Measurements from ENCODE around the gene RPL7L1. TPM values are rescaled to one million over a fixed set of nuclear protein-coding genes. Genes with fewer than 3 reads are reported as not detected.

RPL7L1 gene
- total and polyA plus RNA-seq, 9 donors: 48.6 to 97.8 (median 68.1) TPM

DNA sequence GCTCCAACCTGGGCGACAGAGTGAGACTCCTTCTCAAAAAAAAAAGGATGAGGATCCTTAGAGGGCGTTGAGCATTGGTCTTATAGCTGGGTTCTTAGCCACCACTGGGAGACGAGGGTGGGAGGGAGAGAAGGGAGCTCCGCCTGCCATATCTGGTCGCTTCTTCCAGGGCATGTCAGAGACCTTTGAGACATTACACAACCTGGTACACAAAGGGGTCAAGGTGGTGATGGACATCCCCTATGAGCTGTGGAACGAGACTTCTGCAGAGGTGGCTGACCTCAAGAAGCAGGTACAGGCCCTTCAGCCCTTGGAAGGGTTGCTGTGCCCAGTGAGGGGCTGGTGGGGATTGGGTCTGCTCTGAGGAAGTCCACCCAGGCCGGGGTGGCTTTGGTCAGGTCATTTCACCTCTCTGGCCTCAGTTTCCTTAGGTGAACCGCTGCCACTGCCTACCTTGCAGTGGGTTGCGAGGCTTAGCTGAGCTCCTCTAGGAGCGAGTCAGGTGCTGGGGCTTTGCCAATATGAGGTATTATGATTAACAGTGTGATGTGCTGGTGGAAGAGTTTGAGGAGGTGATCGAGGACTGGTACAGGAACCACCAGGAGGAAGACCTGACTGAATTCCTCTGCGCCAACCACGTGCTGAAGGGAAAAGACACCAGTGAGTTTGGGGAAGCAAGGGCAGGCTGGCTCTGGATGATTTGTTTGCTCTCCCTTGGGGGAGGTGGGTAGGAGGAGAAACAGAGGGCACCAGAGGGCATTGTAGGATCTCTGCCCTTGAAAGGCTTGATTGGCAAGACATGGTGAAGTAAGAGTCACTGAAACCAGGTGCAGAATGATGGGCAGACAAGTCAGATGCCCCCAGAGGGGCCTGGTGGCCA lies 58.4 kb downstream of the RPL7L1 start:
- intact Hi-C loops (cut with DNase I): no loop called here
- H3K36me3 ChIP-seq: no peaks in the 10 kb centered on the region

DNA sequence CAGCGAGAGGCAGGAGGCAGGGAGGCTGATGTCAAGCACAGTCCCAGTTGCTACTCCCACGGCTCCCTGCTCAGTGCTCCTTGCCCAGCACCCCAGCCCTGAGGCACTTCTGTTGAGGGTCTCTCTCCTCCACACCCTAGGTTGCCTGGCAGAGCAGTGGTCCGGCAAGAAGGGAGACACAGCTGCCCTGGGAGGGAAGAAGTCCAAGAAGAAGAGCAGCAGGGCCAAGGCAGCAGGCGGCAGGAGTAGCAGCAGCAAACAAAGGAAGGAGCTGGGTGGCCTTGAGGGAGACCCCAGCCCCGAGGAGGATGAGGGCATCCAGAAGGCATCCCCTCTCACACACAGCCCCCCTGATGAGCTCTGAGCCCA lies 59.0 kb downstream of the RPL7L1 start:
- no peaks in the 10 kb centered on the region for H3K9me3 ChIP-seq
- 64 to 85% (median 72%) methylated on average over 4 to 5 of the region's 5 CpGs for WGBS, 3 donors
- H3K36me3 ChIP-seq: no peaks in the 10 kb centered on the region
- H3K4me3 ChIP-seq: no peak overlapping the region
- TF ChIP-seq POLR2A (IDR thresholded peaks at IDR 0.05) (no peak), EP300 (IDR thresholded peaks at IDR 0.05) (no peak)
- TF ChIP-seq, protein P1, sequence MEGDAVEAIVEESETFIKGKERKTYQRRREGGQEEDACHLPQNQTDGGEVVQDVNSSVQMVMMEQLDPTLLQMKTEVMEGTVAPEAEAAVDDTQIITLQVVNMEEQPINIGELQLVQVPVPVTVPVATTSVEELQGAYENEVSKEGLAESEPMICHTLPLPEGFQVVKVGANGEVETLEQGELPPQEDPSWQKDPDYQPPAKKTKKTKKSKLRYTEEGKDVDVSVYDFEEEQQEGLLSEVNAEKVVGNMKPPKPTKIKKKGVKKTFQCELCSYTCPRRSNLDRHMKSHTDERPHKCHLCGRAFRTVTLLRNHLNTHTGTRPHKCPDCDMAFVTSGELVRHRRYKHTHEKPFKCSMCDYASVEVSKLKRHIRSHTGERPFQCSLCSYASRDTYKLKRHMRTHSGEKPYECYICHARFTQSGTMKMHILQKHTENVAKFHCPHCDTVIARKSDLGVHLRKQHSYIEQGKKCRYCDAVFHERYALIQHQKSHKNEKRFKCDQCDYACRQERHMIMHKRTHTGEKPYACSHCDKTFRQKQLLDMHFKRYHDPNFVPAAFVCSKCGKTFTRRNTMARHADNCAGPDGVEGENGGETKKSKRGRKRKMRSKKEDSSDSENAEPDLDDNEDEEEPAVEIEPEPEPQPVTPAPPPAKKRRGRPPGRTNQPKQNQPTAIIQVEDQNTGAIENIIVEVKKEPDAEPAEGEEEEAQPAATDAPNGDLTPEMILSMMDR (IDR thresholded peaks at IDR 0.05): no peak
- intact Hi-C loops (cut with DNase I): no loop called here
- DNase-seq: no peak
- no peak overlapping the region for H3K27ac ChIP-seq
- no peaks in the 10 kb centered on the region for H3K4me1 ChIP-seq (ENCODE audit: insufficient read depth)
- H3K27me3 ChIP-seq: no peaks in the 10 kb centered on the region

More for the DNA sequence above, 58.4 kb downstream of the RPL7L1 start:
- DNase-seq: no peak
- no peak for TF ChIP-seq POLR2A (IDR thresholded peaks at IDR 0.05)
- no peak for TF ChIP-seq EP300 (IDR thresholded peaks at IDR 0.05)
- TF ChIP-seq, protein P1 (IDR thresholded peaks at IDR 0.05): no peak
- Histone ChIP-seq H3K4me1 (ENCODE audit: insufficient read depth) (no peaks in the 10 kb centered on the region), H3K27ac (no peak overlapping the region), H3K9me3 (no peaks in the 10 kb centered on the region), H3K4me3 (no peak overlapping the region), H3K27me3 (no peaks in the 10 kb centered on the region)
- 89 to 92% (median 90%) methylated on average over 13 of the region's 13 CpGs for WGBS, 3 donors

GRCh38 chr6:42938987-42939809 lies 59.8 kb downstream of the RPL7L1 start:
- H3K4me3 ChIP-seq: no peak overlapping the region
- no peak overlapping the region for H3K27ac ChIP-seq
- TF ChIP-seq POLR2A (IDR thresholded peaks at IDR 0.05) (no peak), EP300 (IDR thresholded peaks at IDR 0.05) (no peak)
- TF ChIP-seq, protein P1 (IDR thresholded peaks at IDR 0.05): no peak
- DNase-seq: no peak
- H3K4me1 ChIP-seq (ENCODE audit: insufficient read depth): no peaks in the 10 kb centered on the region
- 55 to 67% (median 64%) methylated on average over 9 of the region's 9 CpGs for WGBS, 3 donors
- intact Hi-C loops (cut with DNase I): no loop called here
- H3K27me3 ChIP-seq: no peaks in the 10 kb centered on the region
- no peaks in the 10 kb centered on the region for H3K36me3 ChIP-seq
- H3K9me3 ChIP-seq: no peaks in the 10 kb centered on the region

Other genes with a start within 250 kb of the RPL7L1 start
- 1 to 10 TPM in 5 of 7 donors, under 1 TPM in 2; 0.80 to 6.8 (median 4.2) TPM for gene PRPH2, start 157.0 kb upstream of the RPL7L1 start, total RNA-seq
- 1 to 10 TPM; 2.0 to 2.8 TPM for gene PRPH2, start 157.0 kb upstream of the RPL7L1 start, polyA plus RNA-seq
- gene TBCC, start 133.5 kb upstream of the RPL7L1 start, total RNA-seq: 10 to 100 TPM; 15.2 to 18.7 (median 16.7) TPM
- 10 to 100 TPM; 14.1 to 15.4 TPM for gene TBCC, start 133.5 kb upstream of the RPL7L1 start, polyA plus RNA-seq
- gene BICRAL, start 97.6 kb upstream of the RPL7L1 start, total RNA-seq: 10 to 100 TPM; 13.3 to 27.1 (median 25.4) TPM
- 10 to 100 TPM; 10.5 to 24.9 TPM for gene BICRAL, start 97.6 kb upstream of the RPL7L1 start, polyA plus RNA-seq
- gene PTCRA, start 36.4 kb downstream of the RPL7L1 start, total RNA-seq: under 1 TPM in 1 of 7 donors, not detected in 6; 0.55 TPM
- not detected for gene PTCRA, start 36.4 kb downstream of the RPL7L1 start, polyA plus RNA-seq
- gene CNPY3, start 49.9 kb downstream of the RPL7L1 start, total RNA-seq: 10 to 100 TPM; 25.3 to 61.2 (median 44.5) TPM
- 10 to 100 TPM; 36.8 to 40.0 TPM for gene CNPY3, start 49.9 kb downstream of the RPL7L1 start, polyA plus RNA-seq
- 1 to 10 TPM in 4 of 7 donors, under 1 TPM in 3; 0.57 to 2.7 (median 1.3) TPM for gene GNMT, start 81.1 kb downstream of the RPL7L1 start, total RNA-seq
- gene GNMT, start 81.1 kb downstream of the RPL7L1 start, polyA plus RNA-seq: 1 to 10 TPM in 1 of 2 donors, under 1 TPM in 1; 0.35 to 1.1 TPM
- gene PEX6, start 99.6 kb downstream of the RPL7L1 start, total RNA-seq: 10 to 100 TPM; 23.1 to 41.0 (median 29.8) TPM
- 10 to 100 TPM in 1 of 2 donors, 1 to 10 TPM in 1; 8.8 to 30.2 TPM for gene PEX6, start 99.6 kb downstream of the RPL7L1 start, polyA plus RNA-seq
- 10 to 100 TPM; 20.4 to 40.5 (median 34.1) TPM for gene PPP2R5D, start 105.0 kb downstream of the RPL7L1 start, total RNA-seq
- 10 to 100 TPM; 30.4 to 78.1 TPM for gene PPP2R5D, start 105.0 kb downstream of the RPL7L1 start, polyA plus RNA-seq
- 10 to 100 TPM; 48.2 to 69.8 (median 60.1) TPM for gene MEA1, start 134.3 kb downstream of the RPL7L1 start, total RNA-seq
- 10 to 100 TPM; 75.9 to 95.1 TPM for gene MEA1, start 134.3 kb downstream of the RPL7L1 start, polyA plus RNA-seq
- 10 to 100 TPM; 40.9 to 78.8 (median 55.1) TPM for gene KLHDC3, start 134.6 kb downstream of the RPL7L1 start, total RNA-seq
- gene KLHDC3, start 134.6 kb downstream of the RPL7L1 start, polyA plus RNA-seq: 10 to 100 TPM; 72.1 to 90.9 TPM
- gene RRP36, start 142.0 kb downstream of the RPL7L1 start, total RNA-seq: 10 to 100 TPM; 24.7 to 50.4 (median 36.0) TPM
- 10 to 100 TPM; 23.6 to 58.7 TPM for gene RRP36, start 142.0 kb downstream of the RPL7L1 start, polyA plus RNA-seq
- 10 to 100 TPM; 15.6 to 29.1 (median 25.0) TPM for gene CUL7, start 174.2 kb downstream of the RPL7L1 start, total RNA-seq
- gene CUL7, start 174.2 kb downstream of the RPL7L1 start, polyA plus RNA-seq: 10 to 100 TPM in 1 of 2 donors, 1 to 10 TPM in 1; 9.3 to 13.9 TPM
- 10 to 100 TPM; 11.5 to 56.7 (median 47.3) TPM for gene MRPL2, start 179.8 kb downstream of the RPL7L1 start, total RNA-seq
- gene MRPL2, start 179.8 kb downstream of the RPL7L1 start, polyA plus RNA-seq: 10 to 100 TPM; 37.2 to 55.6 TPM
- gene KLC4, start 180.0 kb downstream of the RPL7L1 start, total RNA-seq: 10 to 100 TPM; 17.8 to 29.8 (median 24.7) TPM
- gene KLC4, start 180.0 kb downstream of the RPL7L1 start, polyA plus RNA-seq: 10 to 100 TPM; 14.7 to 27.2 TPM
- gene PTK7, start 196.7 kb downstream of the RPL7L1 start, total RNA-seq: 100 to 1,000 TPM in 4 of 7 donors, 10 to 100 TPM in 3; 65.7 to 167 (median 105) TPM
- gene PTK7, start 196.7 kb downstream of the RPL7L1 start, polyA plus RNA-seq: 10 to 100 TPM; 44.4 to 79.6 TPM